HG02759 (cell line): Measurements from ENCODE around the gene XIRP1.

Experiments
- ATAC-seq: cut with Tn5 transposase; IDR thresholded peaks from one replicate; pipeline ENCODE4 v1.9.1; 2021; ENCODE audit warnings: mild to moderate bottlenecking, moderate library complexity; ENCODE audit not compliant: unreplicated experiment

The XIRP1 gene

DNA sequence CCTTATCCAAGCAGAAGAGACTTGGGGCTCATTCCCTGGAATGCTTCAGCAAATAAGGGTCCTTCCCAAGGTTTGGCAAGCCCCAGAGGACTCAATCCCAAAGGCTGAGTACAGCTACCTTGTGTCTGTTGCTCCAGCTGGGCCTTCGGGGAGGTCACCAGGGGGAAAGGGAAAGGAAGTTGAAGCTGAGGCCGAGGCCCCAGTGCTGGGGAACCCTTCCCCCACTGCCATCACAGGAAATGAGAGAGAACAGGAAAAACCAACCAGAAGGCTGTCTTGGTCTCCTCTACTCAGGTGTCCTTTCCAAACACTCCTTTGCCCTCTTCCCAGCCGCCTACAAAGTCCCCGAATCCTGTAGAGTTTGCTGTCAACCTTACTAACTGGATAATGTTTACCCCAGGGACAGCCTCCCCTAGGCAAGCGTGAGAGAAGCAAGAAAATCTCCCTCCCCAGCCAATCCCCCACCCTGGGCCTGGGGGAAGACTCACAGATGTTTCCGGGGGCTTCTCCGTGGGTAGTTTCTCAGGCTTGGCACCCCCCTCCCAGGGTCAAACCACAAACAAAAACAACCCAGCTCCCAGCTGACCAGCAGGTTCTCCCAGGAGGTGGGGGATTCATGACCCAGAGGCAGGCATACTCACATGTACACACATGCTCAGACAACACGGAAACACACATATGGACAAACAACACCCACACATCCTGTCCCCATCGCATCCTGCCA lies 44.5 kb downstream of the XIRP1 start:
- ATAC-seq = peak; percentile 26

DNA sequence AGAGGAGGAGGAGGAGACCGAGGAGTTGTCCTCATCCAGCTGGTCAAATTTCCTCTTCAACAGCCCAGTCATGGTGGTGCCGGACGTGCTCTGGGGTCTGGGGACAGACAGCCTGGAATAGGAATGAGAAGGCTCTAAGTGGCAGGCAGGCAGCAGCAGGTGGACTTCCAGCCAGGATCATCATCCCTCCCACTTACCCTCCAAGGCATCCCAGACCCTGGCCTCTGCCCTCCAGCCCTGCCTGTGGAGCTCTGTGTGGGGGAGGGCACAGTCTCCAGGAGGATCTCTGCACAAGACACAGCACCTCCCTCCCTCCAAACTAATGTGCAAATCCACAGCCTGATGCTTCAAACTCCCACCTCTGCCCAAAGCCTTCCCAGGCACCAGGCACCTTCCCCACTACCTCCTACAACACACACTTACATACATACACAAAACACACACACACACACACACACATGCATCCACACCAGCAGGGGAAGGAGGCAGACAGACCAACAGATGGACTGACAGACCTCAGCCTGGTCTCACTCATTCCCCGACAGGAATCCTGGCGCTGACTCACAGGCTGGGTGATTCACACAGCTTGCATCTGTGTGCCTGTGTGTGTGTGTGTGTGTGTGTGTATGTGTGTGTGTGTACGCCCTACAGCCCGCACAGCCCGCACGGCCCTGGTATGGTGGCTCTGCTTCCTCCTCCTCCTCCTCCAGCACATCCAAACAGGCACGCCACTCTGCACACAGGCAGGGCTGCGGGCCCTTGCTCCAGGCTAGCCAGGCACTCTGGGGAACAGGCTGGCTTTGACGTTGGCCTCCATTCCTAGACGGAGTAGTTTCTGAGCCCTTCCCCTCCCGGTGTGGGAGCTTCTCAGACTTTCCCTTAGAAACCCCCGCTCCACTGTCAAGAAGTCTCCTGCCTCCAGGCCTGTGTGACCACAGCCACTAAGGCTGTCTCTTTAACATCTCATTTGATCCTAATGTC lies 45.5 kb downstream of the XIRP1 start:
- peak; percentile 26 for ATAC-seq

DNA sequence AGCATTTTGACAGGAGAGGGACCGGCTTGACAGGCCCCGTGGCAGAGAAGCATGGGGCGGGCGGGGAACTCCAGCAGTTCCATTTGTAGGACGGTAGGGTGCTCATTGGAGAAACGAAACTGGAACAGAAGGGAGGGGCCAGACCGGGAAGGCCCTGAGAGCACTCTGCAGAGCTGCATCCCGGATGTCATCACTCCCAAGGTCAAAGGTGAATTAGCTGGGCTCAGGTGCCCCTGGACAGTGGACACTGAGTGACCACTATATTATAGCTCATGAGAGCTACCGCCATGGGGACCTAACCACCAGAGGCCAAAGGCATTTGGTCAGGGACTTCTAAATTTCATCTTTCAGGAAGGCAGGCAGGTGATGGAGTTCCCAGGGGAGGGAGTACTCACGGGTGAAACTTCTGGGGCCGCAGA lies 46.3 kb downstream of the XIRP1 start:
- ATAC-seq = no peak

DNA sequence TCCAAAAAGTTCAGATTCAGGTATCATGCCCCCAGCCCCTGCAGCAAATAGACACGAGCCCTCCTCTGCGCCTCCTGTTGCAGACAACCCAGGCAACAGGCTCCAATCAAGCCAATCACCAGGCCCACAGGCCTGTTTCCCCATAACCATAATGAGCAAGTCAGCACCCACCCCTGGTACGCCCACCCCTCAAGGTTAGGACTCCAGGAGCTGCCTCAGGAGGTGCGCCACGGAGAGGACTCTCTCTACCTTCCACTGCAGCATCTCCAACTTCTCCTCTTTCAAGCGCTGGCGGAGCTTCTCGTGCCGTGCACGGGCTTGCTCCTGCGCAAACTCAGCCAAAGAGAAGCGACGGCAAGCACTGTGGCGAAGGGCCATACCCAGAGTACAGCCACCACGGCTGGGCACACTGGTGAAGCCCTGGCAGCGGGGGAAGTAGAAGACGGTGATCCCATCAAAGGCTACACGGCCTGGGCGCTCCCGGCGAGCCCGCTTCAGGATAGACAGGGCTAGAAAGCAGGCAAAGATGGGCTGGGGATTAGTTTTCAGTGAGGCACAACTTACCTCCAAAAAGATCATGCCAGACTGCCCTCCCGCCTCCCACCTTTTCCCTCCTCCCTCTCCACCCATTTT lies 47.5 kb downstream of the XIRP1 start:
- no peak for ATAC-seq

DNA sequence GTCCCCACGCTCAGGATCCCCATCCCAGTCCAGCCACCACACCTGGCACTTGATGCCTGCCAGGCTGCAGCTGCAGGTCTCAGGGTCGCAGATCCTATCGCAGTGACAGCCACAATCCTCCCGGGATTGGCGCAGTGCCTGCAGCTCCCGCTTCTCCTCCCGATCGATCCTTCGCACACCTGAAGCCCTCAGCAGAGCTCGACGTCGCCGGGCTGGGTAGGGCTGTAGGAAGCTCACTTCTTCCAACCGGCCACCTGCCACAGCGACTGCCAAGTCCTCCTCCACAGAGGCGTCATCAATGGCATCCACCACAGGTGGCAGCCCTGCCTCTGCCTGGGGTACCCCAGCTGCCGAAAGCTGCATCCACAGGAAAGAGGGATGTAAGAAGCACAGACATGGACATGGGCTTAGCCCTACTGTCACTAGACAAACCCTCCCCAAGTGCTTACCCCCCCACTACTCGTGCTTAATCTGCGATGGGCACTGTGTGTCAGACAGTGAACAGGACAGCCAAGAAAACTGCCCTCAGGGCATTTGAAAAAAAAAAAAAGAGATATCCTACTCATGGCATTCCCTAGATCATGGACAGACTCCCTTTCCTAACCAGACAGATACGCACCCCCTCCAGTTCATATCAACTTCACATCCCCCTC lies 48.2 kb downstream of the XIRP1 start:
- no peak for ATAC-seq

DNA sequence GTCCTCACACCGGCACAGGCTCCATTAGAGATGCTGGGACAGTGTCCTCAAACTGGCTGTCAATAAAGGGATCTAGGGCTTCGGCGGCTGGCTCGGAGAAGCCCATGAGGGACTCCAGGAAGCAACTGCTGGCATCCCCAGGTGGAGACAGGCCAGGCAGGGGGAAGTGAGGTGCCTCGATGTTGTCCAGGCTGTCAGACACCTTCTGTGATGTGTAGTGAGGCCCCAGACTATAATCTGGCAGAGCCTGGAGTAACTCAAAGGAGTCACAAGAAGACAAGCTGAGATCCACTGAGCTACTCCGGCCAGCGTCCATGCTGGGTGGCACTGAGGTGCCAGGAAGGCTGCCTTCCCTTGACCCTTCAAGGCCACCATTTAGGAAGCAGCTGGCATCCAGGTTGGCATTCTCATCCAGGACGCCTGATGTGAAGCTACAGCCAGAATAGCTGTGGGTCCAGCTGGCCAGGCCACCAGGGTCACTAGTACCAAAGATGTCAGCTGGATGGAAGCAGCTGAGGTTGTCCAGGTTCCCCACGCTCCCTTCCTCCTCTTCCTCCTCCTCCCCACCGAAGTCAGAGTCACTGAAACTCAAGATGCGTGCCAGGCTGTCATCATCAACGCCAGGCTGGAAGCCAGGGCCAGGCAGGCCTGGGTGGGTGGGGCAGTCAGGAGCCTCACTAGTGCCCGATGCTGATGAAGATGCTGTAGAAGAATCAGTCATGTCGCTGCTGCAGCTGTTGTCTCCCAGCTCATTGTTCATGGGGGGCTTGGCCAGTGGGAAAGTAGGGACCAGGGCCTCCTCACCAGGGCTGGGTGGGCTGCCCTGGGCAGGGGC lies 49.1 kb downstream of the XIRP1 start:
- ATAC-seq = no peak

DNA sequence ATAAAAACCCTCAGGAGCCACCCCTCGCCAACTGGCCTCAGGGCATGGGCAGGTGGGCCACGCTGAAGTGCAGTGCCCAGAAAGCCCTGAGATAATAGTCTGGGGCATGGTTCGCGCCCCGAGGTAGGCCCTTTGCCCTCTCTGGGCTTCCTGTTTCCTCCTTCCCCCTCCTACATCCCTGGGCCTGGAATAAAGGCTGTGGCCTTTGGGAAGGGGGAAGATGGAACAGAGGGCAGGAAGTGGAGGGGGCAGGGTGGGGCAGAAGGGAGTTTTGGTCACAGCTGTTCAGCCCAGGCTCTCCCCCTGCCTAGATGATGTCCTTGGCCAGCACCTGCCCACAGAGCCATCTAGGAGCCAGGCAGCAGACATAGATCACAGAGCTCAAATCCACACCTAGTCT lies 50.3 kb downstream of the XIRP1 start:
- ATAC-seq = no peak

DNA sequence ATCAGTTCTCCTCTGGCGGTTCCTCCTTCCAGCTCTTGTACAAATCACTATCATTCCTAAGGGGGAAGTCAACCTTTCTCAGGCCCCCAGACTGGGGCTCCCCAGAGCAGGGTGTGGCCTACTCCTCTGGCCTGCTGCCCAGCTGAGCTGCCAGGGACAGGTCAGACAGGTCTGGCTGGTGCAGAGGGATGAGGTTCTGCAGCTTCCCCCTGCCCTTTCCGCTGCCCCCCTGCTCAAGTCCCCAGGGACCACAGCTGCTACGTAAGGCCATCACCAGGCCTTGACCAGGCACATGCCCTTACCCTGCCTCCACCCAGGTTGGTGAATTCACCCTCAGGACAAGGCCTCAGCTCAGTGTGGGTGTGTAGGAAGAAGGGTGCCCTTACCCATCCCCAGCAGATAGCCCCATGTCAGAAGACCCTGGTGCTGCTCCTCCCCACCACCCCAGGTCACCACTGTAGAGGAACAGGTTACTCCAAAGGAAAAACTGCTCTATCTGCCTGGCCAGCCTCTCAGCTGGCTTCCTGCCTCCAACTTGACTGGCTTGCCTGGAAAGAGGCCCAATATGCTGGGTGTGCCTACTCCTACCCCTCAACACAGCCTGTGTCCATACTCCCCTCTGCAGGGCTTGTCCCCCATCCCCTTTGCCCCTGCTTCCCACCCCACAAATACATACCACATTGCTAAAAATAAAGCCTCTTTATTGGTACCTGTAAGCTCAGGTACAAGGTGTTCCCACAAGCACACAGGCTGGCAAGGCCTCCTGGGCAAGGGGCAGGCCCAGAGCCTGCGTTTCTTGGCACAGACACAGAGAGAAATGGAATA lies 51.0 kb downstream of the XIRP1 start:
- no peak for ATAC-seq

DNA sequence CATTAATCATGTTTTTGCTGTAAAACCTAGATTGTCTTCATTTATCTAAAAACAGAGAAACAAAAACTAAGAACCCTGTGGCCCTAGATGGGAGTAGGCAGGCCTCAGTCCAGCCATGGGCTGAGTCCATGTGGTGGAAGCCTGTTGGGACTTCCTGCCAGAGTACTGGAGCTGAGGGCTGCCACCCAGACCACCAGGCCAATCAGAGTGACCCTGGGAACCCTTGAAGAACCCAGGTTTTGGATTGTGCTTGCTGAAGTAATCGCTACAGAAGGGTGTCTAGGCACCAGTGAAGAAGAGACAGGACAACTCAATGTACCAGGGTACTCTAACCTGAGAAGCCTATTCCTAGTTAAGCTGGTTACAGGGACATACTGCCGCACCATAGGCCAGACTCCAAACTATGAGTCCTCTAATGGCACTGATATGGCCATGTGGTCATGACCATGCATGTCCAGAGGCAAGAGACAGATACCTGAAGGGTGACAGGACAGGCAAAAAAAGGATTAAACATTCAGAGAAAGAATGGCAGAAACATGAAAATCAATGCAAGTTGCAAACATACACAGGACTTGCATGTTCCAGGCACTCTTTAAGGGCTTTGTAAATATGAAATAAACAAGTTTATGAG lies 51.9 kb downstream of the XIRP1 start:
- ATAC-seq = no peak

DNA sequence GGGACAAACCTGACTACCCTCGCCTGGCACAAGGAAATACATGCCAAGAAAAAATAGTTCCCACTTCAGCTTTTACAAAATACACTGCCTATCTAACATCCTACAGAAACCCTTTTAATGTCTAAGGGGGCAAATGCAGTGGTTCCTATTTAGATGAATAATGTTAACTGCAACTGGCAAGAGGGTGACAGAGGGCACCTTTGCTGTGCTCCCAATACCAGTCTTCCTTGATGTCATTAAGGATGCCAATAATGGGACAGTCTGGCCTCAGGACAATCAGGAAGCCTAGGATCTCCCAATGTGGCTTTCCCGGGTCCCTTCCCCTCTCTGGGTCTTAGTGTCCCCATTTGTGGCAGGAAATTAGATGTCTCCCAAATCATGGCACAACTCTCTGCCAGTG lies 53.0 kb downstream of the XIRP1 start:
- no peak for ATAC-seq

DNA sequence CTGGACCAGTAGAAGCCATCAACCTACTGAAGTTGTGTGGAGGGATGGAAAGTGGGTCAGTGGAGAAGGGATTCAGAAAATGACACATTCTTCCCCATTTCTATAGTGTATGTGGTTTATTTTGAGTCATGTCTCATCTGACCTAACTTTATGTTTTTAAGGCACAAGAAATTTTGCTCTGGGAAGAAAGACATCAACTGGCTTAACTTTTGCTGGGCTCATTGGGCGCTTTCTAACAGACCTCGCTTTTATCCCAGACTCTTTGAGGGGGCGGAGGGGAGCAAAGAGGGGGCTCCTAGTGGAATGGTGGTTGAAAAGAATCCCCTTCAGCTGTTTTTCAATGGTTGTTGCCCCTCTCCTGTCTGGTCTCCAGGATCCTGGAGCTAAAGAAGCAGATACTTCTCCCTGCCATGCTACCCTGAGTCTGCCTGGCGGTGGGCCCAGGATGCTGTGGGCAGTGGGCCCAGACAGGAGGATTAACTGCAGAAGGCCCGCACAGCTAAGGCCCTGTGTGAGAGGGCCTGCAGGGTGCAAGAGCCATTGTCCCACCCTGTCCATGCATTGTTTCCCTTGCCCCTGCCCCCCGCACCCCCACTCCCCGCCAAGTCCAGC lies 53.5 kb downstream of the XIRP1 start:
- no peak for ATAC-seq

DNA sequence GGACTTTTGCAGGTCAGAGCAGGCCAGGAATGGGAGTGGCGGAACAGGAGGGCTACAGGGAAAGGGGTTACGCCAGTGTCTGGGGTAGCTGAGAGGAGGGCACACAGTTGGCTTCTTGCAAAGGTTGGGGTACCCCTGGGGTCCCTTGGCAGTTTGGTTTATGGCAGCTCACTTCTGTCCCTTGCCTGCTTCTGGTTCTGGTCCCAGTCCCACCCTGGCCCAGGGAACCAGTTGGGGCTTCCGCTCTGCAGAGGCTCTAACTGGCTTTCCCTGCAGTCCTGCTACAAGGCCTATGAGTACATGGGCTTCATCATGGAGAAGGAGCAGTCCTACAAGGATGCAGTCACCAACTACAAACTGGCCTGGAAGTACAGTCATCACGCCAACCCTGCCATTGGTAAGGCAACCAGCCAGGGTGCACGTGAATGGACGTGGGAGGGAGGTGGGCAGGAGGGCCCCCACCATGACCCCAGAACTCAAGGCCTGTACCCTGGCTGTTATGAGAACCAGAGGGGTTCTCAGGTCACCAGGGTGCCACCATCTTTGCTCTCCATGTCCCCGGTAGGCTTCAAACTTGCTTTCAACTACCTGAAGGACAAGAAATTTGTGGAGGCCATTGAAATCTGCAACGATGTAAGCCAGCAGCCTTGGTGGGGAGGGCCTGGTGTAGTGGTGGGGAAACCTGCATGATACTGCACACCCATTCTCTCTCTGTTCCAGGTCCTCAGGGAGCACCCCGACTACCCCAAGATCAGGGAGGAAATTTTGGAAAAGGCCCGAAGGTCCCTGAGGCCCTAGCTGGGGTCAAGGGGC lies 54.2 kb downstream of the XIRP1 start:
- ATAC-seq = no peak

DNA sequence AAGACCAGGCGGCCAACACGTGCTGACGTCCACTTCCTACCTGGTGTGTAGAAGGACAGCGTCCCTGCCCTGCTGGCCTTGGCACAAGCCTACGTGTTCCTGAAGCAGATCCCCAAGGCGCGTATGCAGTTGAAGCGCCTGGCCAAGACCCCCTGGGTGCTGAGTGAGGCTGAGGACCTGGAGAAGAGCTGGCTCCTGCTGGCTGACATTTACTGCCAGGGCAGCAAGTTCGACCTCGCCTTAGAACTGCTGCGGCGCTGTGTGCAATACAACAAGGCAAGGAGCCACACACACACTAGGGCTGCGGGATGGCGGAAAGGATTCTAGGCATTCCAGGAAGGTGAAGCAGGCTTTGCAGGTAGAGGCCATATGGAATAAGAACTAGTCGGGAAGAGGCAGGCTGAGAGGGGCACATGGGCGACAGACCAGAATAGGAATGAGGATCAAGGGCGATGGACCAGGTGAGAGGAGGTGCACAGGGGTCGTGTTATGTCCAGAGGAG lies 54.9 kb downstream of the XIRP1 start:
- ATAC-seq = no peak

DNA sequence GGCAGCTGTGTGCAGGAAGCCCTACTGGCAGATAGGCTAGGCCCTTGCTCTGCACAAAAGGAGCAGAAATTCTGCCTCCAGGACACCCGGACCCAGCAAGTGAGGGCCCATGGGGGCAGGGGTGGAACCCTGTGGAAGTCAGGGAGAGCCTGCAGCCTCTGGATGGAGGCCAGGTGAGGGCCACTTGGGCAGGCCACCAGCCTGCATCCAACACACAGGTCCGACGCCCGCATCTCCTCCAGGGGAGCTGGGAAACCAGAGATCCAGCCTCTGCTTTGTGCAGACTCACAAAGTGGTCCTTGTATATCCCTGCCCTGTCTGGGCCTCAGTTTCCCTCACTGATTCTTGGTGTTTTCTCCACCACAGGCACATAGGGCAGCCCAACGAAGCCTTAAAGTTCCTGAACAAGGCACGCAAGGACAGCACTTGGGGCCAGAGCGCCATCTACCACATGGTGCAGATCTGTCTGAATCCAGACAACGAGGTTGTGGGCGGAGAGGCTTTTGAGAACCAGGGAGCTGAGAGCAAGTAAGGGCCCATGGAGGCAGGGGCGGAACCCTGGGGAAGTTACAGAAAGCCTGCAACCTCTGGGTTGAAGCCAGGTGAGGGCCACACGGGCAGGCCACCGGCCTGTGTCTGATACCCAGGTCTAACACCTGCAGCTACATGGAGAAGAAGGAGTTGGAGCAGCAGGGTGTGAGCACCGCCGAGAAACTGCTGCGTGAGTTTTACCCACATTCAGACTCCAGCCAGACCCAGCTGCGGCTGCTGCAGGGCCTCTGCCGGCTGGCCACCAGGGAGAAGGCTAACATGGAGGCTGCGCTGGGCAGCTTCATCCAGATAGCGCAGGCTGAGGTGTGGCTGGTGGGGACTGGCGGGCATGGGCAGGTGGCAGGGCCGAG lies 55.6 kb downstream of the XIRP1 start:
- no peak for ATAC-seq

DNA sequence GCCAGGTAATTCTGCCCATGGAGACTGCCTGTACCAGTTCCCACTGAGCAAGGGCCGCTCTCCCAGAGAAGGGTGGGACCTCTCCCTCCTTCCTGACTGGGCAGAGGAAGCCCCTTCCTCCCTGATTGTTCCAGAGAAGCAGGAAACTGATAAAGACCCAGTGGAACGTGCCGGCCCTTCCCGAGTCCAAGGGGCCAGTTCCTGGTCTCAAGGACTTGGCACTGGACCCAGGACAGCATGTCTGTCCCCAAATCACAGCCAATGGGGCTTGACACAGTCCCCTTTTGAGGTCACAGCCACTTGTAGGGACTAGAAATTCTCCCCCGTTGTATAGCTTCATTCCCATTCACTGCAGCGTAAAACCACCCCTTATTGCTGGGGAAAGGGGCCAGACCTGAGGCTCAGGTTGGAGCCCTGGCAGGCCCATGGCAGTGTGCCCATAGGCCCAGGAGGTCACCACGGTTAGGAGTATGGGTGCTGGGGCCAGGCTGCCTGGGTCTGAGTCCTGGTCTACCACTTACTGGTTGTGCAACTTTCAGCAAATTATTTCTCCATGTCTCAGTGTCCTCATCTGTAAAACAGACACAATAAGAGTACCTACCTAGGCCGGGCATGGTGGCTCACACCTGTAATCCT lies 57.1 kb downstream of the XIRP1 start:
- no peak for ATAC-seq

DNA sequence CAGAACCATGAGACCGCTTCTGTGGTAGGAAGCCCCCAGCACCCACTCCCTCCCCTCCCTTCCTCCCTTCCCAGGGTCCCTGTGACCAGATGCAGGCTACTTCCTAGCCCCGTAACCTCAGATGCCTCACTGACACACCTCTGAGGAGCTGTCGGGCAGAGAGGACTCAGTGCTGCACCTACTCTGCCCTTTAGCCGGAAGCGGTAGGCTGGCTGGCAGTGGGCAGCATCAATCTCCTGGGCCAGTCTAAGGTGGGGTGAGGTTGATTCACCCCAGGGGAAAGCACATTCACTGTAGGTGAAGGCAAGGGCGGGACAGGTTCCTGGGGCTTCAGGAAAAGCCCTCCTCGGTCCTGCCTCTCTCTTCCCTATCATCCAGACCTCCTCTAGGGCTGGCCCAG lies 58.1 kb downstream of the XIRP1 start:
- no peak for ATAC-seq
